ENCODE measurements around the gene APMAP. TPM values are rescaled to one million over a fixed set of nuclear protein-coding genes. Genes with fewer than 3 reads are reported as not detected.

Gene APMAP
- total and polyA plus RNA-seq, 4 donors: 40.8 to 87.0 (median 62.9) TPM

DNA sequence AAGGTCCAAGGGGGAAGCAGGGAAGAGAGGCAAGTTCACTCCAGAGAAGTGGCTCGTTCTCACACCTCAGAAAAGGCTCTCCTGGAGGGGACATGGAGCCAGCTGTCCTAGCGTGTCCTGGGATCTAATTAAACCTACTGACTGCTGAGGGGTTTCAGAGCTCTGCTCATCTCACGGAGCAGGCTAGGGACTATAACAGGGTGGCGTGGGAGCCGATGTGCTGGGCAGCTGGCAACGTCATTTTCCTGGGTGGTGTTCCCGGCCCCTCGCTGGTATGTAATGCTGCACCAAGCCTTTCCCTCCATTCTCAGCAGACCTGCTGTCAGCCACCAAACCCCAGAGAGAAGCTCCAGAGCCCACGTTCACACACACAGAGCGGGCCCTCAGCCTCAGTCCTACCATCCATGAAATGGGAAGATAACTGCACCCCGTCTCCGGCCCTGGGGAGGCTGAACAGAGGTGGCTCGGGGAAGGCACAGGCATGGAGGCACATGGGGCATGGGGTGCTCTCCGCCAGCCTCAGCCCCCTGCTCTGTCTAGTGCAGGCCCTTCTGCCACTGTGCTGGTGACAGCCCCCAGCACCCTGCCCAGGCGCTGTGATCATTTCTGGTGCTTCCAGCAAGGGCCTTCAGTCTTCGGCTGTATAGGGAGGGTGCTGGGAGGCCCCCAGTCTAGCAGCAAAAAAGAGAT lies 41.6 kb downstream of the APMAP start:
- Histone ChIP-seq H3K9ac (ENCODE audit: insufficient read depth in 1 of 2, low read length in 2 of 2) (no peak overlapping the region), H3K27me3 (ENCODE audit: control insufficient read depth in 3 of 3, insufficient read depth in 3 of 3, low read length in 2 of 3) (no peaks in the 10 kb centered on the region), H3K4me1 (ENCODE audit: control insufficient read depth in 5 of 5, insufficient read depth in 5 of 5, low read length in 5 of 5) (no peaks in the 10 kb centered on the region), H3K27ac (ENCODE audit: low read depth in 1 of 2, low read length in 1 of 2) (no peak overlapping the region), H3K4me3 (no peak overlapping the region), H3K9me3 (ENCODE audit: control insufficient read depth in 4 of 4, insufficient read depth in 3 of 4, low read length in 3 of 4) (no peaks in the 10 kb centered on the region), H3K36me3 (ENCODE audit: control insufficient read depth in 4 of 4, insufficient read depth in 4 of 4, low read length in 4 of 4) (peaks cover 0 to 10% (median 0%) of the 10 kb centered on the region in 4 donors)
- peak in 1 of 3 donors; percentile 5 for DNase-seq
- TF ChIP-seq, protein P1, sequence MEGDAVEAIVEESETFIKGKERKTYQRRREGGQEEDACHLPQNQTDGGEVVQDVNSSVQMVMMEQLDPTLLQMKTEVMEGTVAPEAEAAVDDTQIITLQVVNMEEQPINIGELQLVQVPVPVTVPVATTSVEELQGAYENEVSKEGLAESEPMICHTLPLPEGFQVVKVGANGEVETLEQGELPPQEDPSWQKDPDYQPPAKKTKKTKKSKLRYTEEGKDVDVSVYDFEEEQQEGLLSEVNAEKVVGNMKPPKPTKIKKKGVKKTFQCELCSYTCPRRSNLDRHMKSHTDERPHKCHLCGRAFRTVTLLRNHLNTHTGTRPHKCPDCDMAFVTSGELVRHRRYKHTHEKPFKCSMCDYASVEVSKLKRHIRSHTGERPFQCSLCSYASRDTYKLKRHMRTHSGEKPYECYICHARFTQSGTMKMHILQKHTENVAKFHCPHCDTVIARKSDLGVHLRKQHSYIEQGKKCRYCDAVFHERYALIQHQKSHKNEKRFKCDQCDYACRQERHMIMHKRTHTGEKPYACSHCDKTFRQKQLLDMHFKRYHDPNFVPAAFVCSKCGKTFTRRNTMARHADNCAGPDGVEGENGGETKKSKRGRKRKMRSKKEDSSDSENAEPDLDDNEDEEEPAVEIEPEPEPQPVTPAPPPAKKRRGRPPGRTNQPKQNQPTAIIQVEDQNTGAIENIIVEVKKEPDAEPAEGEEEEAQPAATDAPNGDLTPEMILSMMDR (IDR thresholded peaks at IDR 0.05; ENCODE audit: control extremely low read depth, extremely low read depth): no peak
- ATAC-seq (ENCODE audit: insufficient read depth, low FRiP score): no peak
- WGBS, 2 donors: 54 to 69% methylated on average over 16 of the region's 16 CpGs

DNA sequence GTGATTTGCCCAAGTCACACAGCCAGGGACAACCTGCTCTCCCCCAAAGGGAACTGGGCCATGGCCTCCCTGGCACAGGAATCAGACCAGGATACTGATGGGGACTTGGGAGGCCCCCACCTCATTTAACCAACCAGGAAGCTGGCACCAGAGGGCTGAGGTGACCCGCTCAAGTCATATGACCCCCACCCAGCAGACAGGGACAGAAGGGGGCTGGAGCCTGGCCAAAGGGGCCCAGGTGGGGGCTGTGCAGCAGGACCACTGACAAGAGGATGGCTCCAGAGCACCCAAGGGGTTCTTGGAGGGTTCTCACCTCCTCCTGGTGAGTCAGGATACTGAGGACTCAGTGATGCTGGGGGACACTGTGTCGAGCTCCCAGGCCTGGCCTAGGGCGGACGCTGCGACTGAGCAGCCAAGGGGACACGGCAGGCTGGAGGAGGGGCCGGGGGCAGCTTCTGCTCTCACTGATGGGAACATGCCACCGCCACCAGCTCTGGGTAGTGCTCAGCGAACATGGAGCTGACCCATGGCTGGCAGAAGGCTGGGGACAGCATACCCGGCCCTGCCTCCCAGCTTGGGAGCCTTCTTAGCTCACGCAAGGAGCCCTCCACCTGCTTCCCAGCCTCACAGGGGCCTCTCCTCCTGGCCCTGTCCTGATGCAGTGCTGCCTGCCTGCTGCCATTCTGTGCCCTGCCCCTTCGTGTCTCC lies 42.3 kb downstream of the APMAP start:
- peak overlapping the region in 1 of 2 donors; percentile 7 for H3K27ac ChIP-seq (ENCODE audit: low read depth in 1 of 2, low read length in 1 of 2)
- DNase-seq: peak in 1 of 3 donors; percentile 10
- no peak overlapping the region for H3K4me3 ChIP-seq
- 38 to 63% methylated on average over 12 of the region's 12 CpGs for WGBS, 2 donors
- H3K36me3 ChIP-seq (ENCODE audit: control insufficient read depth in 4 of 4, insufficient read depth in 4 of 4, low read length in 4 of 4): peaks cover 0 to 6% (median 0%) of the 10 kb centered on the region in 4 donors
- no peaks in the 10 kb centered on the region for H3K4me1 ChIP-seq (ENCODE audit: control insufficient read depth in 5 of 5, insufficient read depth in 5 of 5, low read length in 5 of 5)
- no peaks in the 10 kb centered on the region for H3K9me3 ChIP-seq (ENCODE audit: control insufficient read depth in 4 of 4, insufficient read depth in 3 of 4, low read length in 3 of 4)
- TF ChIP-seq, protein P1 (IDR thresholded peaks at IDR 0.05; ENCODE audit: control extremely low read depth, extremely low read depth): no peak
- no peak overlapping the region for H3K9ac ChIP-seq (ENCODE audit: insufficient read depth in 1 of 2, low read length in 2 of 2)
- no peak for ATAC-seq (ENCODE audit: insufficient read depth, low FRiP score)
- no peaks in the 10 kb centered on the region for H3K27me3 ChIP-seq (ENCODE audit: control insufficient read depth in 3 of 3, insufficient read depth in 3 of 3, low read length in 2 of 3)

DNA sequence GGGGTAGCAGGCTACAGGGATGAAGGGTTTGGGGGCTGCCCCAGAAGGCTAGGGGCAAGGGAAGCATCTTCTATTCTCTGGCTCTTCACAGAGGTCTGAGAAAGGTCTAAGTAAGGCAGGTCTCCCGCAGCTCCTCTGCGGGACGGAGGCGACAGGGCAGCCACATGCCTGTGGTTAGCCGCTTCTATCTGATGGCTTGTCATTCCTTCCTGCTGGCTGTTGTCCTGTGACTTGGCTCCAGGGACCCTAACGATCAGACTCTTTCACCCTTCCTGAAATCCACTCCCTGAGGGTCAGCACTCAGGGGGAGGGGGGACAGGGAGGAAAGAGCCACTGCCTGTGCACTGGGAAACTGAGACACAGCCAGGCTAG lies 42.8 kb downstream of the APMAP start:
- H3K36me3 ChIP-seq (ENCODE audit: control insufficient read depth in 4 of 4, insufficient read depth in 4 of 4, low read length in 4 of 4): peaks cover 0 to 6% (median 0%) of the 10 kb centered on the region in 4 donors
- H3K27ac ChIP-seq (ENCODE audit: low read depth in 1 of 2, low read length in 1 of 2): peak overlapping the region in 1 of 2 donors; percentile 73
- H3K4me1 ChIP-seq (ENCODE audit: control insufficient read depth in 5 of 5, insufficient read depth in 5 of 5, low read length in 5 of 5): no peaks in the 10 kb centered on the region
- H3K4me3 ChIP-seq: peak overlapping the region; percentile 0
- peak in 1 of 3 donors; percentile 7 for DNase-seq
- no peaks in the 10 kb centered on the region for H3K27me3 ChIP-seq (ENCODE audit: control insufficient read depth in 3 of 3, insufficient read depth in 3 of 3, low read length in 2 of 3)
- WGBS, 2 donors: 12 to 31% methylated on average over 6 of the region's 6 CpGs
- TF ChIP-seq, protein P1 (IDR thresholded peaks at IDR 0.05; ENCODE audit: control extremely low read depth, extremely low read depth): no peak
- H3K9ac ChIP-seq (ENCODE audit: insufficient read depth in 1 of 2, low read length in 2 of 2): no peak overlapping the region
- no peaks in the 10 kb centered on the region for H3K9me3 ChIP-seq (ENCODE audit: control insufficient read depth in 4 of 4, insufficient read depth in 3 of 4, low read length in 3 of 4)
- ATAC-seq (ENCODE audit: insufficient read depth, low FRiP score): no peak

All from lung (tissue), 12 donors.